ENCODE results near the gene TRRAP. TPM values are rescaled to one million over a fixed set of nuclear protein-coding genes. Genes with fewer than 3 reads are reported as not detected.

Gene TRRAP
- total and polyA plus RNA-seq, 2 of the 8 experiments (the other 6 are each of a cell fraction or from before 2014, with no cell fraction given): 21.7 to 48.6 TPM

DNA sequence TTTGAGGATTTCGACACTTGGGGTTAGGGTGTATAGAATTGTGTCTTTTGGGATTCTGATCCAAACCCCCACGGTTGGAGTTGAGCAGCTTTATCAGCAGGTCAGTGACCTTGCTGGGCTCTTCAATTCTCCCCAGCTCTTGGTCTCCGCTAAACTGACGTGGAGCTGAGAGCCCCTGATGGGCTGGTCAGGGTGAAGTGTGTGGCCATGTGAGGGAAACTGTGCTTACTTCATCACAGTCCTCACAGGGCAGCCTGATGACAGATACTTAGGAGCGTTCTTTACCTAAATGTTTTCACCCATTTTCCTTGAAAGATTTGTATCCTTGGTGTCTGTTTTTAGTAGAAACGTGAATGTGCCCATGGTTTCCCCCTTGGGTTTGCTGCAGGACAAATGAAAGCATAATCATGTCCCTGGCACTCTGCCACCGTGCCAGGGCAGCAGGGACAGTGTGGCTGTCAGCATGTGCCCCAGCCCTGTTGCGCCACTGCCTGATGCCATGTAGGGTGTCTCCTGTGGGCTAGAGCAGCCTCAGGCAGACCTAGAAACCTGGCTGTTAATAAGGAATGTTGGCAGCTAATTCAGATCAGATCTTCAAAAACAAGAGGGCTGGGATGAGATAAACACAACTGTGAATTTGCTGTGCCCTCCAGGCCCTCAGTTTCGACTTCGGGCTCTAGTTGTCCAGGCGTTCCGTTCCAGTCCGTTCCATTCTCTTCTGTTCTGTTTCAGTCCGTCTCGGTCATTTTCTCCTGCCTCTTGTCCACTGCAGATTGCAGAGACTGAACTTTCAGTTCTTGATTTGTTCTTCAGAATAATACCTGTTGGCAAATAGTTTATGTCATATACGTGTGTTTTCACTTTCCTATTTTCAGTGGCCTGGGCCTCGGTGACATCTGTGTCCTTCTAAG is 96.8 kb downstream of the TRRAP start:
- FAIRE-seq (no peak), DNase-seq (ENCODE audit: low read depth in 1 of 2, low spot score in 2 of 2) (no peak)
- ChIA-PET CTCF (ENCODE audit: partially characterized antibody) (interaction anchor here (0.7 to 1.4 kb wide), 2 partner anchors 10 to 336 kb away, joined by 3 read pairs; no protein-coding TSS in a partner anchor), POLR2A (ENCODE audit: partially characterized antibody) (interaction anchor here (0.9 kb wide), 1 partner anchor 17 kb away, joined by 3 read pairs; no protein-coding TSS in a partner anchor)
- no peak overlapping the region for H2BK120ac ChIP-seq (replicated peaks; ENCODE audit: low read depth, low read length)
- H4K91ac ChIP-seq (replicated peaks; ENCODE audit: insufficient read length, low read length): no peak overlapping the region
- peaks cover 42 to 72% (median 67%) of the 10 kb centered on the region in 4 experiments for H3K36me3 ChIP-seq (ENCODE audit: control insufficient read depth in 2 of 4, insufficient read depth in 4 of 4, low read length in 3 of 4)
- no peaks in the 10 kb centered on the region for H3K9me3 ChIP-seq (ENCODE audit: insufficient read depth in 2 of 2, low read depth in 1 of 2, low read length in 1 of 2)
- no peak overlapping the region for H4K5ac ChIP-seq (ENCODE audit: insufficient read length, low read depth, low read length)
- H2BK20ac ChIP-seq (ENCODE audit: low read length): no peak overlapping the region
- no peaks in the 10 kb centered on the region for H3K27me3 ChIP-seq (replicated peaks in 1 of 4; ENCODE audit: control insufficient read depth in 3 of 4, extremely low read depth in 1 of 4, insufficient read depth in 3 of 4, low read length in 3 of 4)
- H3K27ac ChIP-seq (ENCODE audit: low read depth, low read length): no peak overlapping the region
- H2BK5ac ChIP-seq (ENCODE audit: low read depth, low read length): no peak overlapping the region
- H3K79me1 ChIP-seq (ENCODE audit: low read depth, low read length): no peaks in the 10 kb centered on the region
- H3K4me2 ChIP-seq (ENCODE audit: insufficient read depth in 1 of 2, low read depth in 2 of 2, low read length in 2 of 2): no peak overlapping the region
- H3K18ac ChIP-seq (ENCODE audit: extremely low read depth, low read length): no peak overlapping the region
- no peak overlapping the region for H2BK15ac ChIP-seq (ENCODE audit: low read length)
- no peak overlapping the region for H3K14ac ChIP-seq (ENCODE audit: insufficient read length)
- H2AFZ ChIP-seq (ENCODE audit: low read length): no peak overlapping the region
- H3K79me2 ChIP-seq (ENCODE audit: control insufficient read depth in 1 of 2, insufficient read depth in 2 of 2, low read length in 2 of 2): no peaks in the 10 kb centered on the region
- H3K9ac ChIP-seq (replicated peaks in 1 of 4; ENCODE audit: extremely low read depth in 1 of 4, low read depth in 3 of 4, low read length in 3 of 4): no peak overlapping the region
- no peak overlapping the region for H2AK5ac ChIP-seq (ENCODE audit: low read depth, low read length)
- no peaks in the 10 kb centered on the region for H3K23me2 ChIP-seq (ENCODE audit: low read depth, low read length)
- H3K56ac ChIP-seq (replicated peaks; ENCODE audit: insufficient read length, low read depth, low read length): no peak overlapping the region
- no peak overlapping the region for H4K8ac ChIP-seq (ENCODE audit: extremely low read depth, insufficient read depth, low read length)
- no peak overlapping the region for H3K4me3 ChIP-seq (ENCODE audit: extremely low read depth in 1 of 4, insufficient read depth in 2 of 4, low read depth in 3 of 4, low read length in 4 of 4)
- H2BK12ac ChIP-seq (ENCODE audit: low read depth, low read length): no peak overlapping the region
- WGBS, 2 experiments (ENCODE audit: extremely low coverage in 1 of 2, insufficient coverage in 1 of 2, insufficient read length in 1 of 2, insufficient replicate concordance in 2 of 2, low coverage in 1 of 2, low lambda C conversion rate in 2 of 2, missing lambda C conversion rate in 1 of 2): 92% methylated on average over 17 of the region's 17 CpGs; no CpG with 5 or more reads in 1 of the 2 experiments
- H3K23ac ChIP-seq (ENCODE audit: insufficient read length): no peak overlapping the region
- peaks cover 2 to 4% of the 10 kb centered on the region in 2 experiments for H4K20me1 ChIP-seq (replicated peaks in 1 of 2; ENCODE audit: control insufficient read depth in 1 of 2, insufficient read depth in 2 of 2, low read length in 2 of 2)
- H3K4me1 ChIP-seq (replicated peaks in 1 of 4; ENCODE audit: control insufficient read depth in 3 of 4, insufficient read depth in 4 of 4, low read length in 3 of 4): no peaks in the 10 kb centered on the region
- no peak overlapping the region for H3K4ac ChIP-seq (replicated peaks; ENCODE audit: insufficient read length, low read depth, low read length)
- TF ChIP-seq EGR1 (IDR thresholded peaks at IDR 0.05; ENCODE audit: borderline replicate concordance, low read depth, low read length) (no peak), FOSL1 (IDR thresholded peaks at IDR 0.05; ENCODE audit: insufficient read depth, low read depth, low read length) (no peak), EP300 (IDR thresholded peaks at IDR 0.05; ENCODE audit: borderline replicate concordance in 1 of 2, low read depth in 2 of 2, low read length in 2 of 2) (no peak), KDM5A (IDR thresholded peaks at IDR 0.05; ENCODE audit: low read length) (no peak), BRCA1 (IDR thresholded peaks at IDR 0.05; ENCODE audit: low read depth, low read length) (no peak), TCF12 (IDR thresholded peaks at IDR 0.05; ENCODE audit: low read depth, low read length) (no peak), RAD21 (IDR thresholded peaks at IDR 0.05 in 1 of 2, conservative IDR thresholded peaks at IDR 0.05 in 1 of 2; ENCODE audit: low read depth in 2 of 2, low read length in 2 of 2) (no peak), BACH1 (IDR thresholded peaks at IDR 0.05; ENCODE audit: low read length) (no peak)
- TF ChIP-seq, protein P1, sequence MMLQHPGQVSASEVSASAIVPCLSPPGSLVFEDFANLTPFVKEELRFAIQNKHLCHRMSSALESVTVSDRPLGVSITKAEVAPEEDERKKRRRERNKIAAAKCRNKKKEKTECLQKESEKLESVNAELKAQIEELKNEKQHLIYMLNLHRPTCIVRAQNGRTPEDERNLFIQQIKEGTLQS (IDR thresholded peaks at IDR 0.05; ENCODE audit: insufficient read depth, low read depth, low read length): no peak
- TF ChIP-seq, protein P2, sequence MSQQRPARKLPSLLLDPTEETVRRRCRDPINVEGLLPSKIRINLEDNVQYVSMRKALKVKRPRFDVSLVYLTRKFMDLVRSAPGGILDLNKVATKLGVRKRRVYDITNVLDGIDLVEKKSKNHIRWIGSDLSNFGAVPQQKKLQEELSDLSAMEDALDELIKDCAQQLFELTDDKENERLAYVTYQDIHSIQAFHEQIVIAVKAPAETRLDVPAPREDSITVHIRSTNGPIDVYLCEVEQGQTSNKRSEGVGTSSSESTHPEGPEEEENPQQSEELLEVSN (IDR thresholded peaks at IDR 0.05): no peak

Data from H1 (cell line).